Measurements from ENCODE around the gene C2CD4A.

Gene C2CD4A

DNA sequence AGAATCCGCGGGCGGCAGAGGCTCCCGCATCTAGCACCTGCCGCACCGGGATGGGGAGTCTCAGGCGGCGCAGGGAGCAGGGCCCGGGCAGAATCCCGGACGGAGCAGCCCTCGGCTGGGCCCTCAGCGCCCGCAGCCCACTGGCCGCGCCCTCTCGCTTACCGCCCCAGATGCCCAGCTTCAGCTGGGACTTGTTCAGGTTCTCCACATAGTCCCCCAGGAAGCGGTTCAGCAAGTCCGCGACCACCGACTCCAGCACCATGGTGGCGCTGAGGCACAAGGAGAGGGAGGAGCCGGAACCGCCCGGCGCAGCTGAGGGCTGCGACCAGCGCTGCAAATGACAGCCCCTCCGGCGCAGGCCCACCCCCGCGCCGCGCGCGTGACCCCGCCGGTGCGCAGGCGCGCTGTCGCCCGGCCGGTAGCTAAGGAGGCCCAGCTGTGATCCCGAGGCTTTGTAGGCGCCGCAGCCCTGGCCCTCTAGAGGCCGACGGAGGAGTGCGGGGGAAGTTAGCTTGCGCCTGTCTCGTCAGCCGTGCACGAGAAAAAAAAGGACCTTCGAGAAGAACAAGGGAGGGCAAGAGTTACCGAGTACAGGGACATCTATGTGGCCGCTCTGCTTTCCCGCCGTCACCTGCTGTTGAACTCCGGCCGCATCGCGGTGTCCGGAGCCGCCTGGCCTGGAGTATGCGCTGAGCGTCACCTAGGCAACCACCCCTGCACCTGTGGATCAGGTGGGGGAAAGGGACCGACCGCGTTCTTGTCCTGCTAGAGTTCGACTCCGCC lies 6.5 kb upstream of the C2CD4A start, which contains the start of gene VPS13C:
Gene VPS13C, minus strand, starts transcription at position 335 of the 783 bp plus-strand sequence. Its CDS starts 73 bp downstream, at position 262.
- peak; percentile 73 for DNase-seq

DNA sequence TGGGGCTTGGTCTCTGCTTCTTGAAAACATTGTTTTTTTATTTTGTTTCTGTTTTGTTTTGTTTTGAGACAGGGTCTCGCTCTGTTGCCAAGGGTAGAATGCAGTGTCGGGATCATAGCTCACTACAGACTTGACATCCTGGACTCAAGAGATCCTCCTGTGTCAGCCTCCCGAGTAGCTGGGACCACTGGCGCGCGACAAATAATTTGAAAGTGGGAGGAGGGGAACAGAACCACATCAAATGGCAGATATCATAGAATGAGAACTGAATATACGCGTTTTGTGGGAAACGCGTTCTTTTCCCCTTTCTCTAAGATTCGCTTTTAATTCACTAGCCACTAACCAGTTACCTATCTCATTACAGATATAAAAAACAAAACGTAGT lies 5.9 kb upstream of the C2CD4A start:
- DNase-seq, result no peak

DNA sequence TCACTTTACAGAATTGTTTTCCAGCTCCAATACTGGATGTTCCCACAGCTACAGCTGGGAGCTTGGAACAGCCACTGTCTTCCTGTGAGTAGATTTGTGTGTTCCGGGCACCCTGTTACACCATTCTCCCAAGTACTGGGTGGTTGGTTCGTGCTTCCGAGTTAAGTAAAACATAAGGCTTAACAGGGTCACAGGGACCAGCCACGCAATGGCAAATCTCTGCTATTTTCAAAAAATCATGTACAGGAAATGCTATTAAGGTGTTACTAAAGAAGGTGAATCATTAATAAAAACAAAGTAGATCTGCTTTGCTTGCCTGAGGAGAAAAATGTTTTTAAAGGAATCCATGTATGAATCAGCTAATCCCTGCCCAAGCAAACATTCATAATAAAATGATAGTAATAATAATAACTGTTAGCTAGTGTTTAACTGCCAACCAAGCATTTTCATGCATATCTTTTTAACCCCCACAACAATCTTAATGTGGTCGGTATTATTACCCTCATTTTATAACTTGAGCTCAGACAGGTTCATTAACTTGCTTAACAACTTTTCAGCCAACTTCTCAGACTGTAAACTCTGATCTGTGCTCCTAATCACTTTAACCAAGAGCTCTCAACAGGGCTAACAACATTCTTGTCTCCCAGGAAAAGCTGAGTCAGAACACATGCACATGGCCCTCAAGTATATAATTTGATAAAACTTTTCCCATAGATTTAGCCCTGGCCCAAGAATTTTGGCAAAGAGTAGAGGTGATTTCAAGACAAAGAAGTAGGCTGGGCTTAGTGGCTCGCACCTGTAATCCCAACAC lies 2.7 kb upstream of the C2CD4A start:
- DNase-seq, result no peak

DNA sequence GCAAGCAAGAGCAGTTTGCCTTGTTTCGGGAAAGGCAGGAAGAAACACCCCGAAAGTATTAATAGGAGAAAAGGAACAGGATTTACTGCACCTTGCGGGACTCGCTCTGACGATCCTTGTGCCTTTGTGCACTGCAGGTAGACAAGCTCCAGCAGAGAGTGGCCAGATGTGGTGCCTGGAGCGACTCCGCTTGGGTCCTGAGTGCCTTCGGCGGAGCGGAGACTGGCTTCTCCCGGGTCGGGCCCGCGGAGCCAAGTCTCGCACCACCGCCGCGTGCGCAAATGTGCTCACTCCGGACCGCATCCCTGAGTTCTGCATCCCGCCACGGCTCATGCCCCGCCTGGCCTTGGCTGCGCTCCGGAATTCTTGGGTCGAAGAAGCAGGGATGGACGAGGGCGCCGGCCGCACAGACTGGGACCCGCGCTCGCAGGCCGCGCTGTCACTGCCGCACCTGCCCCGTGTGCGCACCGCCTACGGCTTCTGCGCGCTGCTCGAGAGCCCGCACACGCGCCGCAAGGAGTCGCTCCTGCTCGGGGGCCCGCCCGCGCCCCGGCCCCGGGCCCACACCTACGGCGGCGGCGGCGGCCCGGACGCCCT lies 769 bp downstream of the C2CD4A start:
- DNase-seq, result no peak

DNA sequence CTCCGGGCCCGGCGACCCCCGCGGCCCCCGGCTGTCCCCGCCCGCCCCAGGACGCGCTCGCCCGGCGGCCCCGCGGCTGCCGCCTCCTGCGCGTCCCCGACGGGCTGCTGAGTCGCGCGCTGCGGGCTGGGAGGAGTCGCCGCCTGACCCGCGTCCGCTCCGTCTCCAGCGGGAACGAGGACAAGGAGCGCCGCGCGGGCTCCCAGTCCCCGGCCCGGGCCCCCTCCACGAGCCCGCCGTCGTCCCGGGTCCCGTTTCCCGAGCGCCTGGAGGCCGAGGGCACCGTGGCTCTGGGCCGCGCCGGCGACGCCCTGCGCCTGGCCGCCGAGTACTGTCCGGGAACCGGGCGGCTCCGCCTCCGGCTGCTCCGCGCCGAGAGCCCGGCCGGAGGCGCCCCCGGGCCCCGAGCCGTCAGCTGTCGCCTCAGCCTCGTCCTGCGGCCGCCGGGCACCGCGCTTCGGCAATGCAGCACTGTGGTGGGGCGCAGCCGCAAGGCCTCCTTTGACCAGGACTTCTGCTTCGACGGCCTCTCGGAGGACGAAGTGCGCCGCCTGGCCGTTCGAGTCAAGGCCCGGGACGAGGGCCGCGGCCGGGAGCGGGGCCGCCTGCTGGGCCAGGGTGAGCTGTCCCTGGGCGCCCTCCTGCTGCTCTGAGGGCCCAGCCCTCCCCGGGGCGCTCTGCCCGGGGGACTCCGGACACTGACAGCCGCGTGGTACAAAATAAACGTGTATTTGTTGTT lies 1.5 kb downstream of the C2CD4A start:
- DNase-seq, result no peak

DNA sequence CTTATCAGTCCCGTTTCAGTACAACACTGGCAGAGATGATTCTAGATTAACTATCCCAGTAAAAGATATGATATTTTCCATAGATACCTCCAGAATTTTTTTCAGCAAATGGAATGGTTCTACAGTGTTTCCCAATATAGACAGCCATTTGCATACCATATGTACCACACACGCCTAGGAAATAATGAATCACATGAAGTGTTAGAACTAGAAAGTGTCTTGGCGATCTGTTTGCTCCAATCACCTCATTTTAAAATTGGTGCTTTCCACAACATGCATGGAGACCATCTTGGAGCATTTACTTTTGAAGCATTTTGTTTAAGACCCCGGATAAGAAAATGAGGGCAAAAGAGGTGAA lies 2.0 kb downstream of the C2CD4A start:
- no peak for DNase-seq

DNA sequence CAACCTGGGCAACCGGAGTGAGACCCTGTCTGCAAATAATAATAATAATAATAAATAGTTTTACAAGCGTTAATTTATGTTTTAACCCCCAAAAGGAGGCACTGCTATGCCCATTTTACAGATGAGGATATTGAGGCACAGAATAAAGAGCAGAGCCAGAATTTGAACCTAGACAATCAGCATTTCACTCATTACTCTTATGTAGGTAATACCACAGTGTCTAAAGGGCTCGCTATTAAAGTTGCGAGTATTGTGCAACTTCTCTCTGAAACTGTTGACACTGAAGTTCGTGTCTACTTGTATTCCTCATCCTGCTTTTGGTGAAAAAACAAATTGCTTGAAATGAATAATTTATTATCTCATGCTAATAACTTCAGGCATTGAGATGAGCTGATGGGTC lies 2.8 kb downstream of the C2CD4A start:
- no peak for DNase-seq

DNA sequence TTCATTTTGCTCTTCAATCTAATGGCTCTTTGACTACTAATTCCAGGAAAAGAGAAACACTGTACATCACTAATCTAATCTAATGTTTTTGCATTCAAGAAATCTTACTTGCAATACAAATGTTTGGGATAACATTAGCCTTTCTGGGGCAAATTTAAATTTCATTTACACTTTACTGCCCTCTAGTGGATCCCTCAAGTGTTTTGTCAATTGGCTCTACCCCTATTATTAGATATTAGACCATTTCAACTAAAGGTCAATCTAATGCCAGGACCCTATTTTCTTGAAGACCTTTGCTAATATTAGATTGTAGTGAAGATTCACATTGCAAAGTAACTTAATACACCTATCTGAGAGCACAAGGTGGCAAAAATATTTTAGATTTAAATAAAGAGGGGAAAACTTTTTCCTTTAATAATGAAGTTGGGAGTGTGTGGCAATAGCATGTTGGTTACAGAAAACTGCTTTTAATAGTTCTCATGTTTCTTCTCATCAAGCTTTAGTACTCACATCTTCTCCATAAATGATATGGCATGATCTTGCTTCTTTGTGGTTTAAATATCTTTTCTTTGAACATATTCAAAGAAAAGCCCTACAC lies 5.0 kb downstream of the C2CD4A start:
- DNase-seq, result peak; percentile 6

DNA sequence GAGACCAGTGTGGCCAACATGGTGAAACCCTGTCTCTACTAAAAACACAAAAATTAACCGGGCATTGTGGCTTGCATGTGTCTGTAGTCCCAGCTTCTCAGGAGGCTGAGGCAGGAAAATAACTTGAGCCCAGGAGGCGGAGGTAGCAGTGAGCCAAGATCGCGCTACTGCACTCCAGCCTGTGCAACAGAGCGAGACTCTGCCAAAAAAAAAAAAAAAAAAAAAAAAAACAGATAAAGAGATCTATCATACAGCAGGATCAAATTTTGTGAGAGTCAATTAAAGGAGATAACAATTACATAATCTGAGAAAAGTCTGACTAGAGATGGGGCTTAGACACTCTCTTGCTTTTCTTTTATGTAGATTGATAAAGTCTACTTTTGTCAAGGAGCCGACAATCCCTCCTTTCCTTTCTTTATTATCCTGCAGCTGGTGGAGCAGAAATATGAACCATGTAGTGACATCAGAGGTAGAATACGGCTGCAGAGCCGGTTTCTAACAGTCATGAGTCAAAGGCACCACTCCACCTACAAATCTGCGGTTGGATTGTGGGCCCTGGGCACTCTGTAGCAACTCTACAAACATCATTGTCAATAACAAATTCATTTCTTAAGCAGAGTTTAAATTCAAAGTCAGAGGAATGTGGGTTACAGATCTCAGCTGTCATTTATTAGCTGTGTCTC lies 9.0 kb downstream of the C2CD4A start:
- no peak for DNase-seq

DNA sequence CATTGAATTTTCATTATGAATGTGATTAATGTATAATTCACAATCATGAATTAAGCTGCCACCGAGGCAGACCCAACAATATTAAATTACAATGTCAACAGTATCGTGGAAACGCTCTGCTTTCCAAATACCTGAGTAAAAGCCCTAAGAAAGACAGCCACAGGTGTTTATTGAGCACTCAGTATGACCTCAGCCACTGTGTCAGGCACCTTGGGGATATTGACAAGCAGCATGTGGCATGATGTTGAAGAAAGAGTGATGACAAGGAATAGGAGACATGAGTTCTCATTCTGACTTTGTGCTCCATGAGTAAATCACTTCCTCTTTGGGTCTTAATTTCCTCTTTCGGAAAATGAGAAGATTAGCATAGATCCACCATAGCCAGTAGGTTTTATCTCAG lies 12.8 kb downstream of the C2CD4A start:
- no peak for DNase-seq

DNA sequence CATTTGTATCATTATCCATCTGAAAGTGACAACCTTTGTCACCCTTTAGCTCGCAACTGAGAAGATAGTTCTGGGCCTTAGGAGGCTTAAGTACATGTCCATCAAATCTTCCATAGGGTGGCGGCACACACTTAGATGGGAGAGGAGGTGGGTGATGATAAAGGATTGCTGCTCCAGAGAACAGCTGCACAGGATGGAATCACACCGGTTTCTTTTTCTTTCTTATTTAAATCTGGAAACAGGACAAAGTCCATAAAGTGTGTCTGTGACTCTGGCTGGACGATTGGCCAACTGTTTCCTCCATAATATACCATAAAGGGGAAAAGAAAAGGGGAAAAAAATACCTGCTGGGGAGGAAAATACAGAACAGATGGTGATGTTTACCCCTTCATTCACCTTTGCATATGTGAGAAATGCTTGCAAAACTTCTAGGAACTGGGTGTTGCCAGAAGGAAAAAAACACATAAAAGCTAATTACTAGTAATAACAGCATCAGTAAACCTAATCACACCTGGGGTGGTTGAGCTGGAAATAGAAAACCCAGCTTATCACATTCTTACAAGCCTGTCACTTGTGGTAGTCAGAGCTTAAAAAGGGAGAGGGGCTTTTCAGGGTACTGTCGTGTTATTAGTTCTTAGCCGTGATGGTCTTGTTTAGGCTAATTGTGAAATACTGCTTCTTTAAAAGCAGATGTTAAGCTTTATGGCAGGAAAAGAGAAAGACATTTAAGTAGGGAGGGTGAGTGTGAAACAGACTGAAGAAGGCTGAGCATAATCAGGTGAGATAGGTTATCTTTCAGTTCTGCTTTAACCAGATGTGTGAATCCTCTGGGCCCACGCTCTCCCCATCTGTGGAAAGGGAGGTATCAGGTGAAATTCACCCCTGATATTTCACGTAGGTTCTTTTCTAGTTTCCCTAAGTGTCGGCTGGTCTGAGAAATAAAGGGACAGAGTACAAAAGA lies 16.7 kb downstream of the C2CD4A start:
- no peak for DNase-seq

DNA sequence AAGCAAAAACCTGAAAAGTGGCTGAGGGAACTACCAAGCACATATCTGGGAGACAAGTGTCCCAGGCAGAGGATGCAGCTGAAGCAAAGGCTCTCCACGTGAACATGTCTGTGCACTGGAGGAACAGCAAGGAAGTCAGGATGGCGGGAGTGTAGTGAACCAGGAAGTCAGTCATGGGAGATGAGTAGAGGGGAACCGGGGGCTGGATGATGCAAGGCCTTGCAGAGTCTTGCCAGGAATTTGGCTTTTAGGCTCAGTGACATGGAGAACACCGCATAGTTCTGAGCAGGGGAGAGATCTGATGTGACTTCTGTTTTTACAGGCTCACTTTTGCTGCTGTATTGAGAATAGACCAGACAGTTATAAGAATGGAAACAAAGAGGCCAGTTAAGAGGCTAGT lies 19.0 kb downstream of the C2CD4A start:
- DNase-seq, result no peak

DNA sequence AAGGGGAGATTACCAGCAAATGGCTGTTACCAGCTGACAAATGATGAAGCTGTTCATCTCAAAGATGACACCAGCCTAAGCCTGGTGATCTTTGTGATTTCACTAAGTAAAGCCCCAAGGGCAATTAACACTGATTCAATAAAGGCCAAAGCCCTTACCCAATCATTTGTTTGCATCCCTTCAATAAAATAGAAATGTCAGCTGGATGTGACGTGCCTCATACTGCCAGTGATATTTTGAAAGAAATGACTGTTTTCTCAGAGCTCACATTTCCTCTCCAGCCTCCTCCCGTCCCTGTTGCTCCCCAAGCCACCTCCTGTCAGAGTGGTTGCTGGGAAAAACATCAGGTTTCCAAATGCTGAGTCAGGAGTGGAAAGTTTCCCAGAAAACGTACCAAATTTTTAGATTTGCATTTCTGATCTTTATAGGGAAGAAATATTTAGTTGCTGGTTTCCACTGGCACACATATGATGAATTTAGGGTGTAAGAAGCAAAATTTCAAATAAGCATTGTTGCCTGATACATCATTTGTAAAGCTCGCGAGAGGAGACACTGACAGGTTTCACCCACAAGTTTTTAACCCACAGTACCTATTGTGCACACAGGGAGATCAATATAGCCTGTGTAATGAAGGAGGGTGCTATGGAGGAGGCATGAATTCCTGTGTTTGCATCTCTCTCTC lies 21.0 kb downstream of the C2CD4A start:
- no peak for DNase-seq

DNA sequence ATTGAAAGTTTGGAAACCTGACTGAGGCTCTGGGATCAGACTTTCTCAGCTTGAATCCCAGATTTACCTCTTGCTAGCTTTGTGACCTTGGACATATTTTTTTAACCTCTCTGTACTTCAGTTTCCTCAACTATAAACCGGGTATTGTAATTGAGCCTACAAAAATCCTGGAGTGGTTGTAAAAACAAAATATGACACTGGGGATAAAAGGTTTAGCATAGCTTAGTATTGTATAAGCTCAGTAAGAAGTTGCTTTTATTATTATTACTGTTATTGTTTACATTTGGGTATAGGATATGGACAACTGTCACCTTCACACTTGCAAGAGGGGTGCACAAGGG lies 21.5 kb downstream of the C2CD4A start:
- no peak for DNase-seq

DNA sequence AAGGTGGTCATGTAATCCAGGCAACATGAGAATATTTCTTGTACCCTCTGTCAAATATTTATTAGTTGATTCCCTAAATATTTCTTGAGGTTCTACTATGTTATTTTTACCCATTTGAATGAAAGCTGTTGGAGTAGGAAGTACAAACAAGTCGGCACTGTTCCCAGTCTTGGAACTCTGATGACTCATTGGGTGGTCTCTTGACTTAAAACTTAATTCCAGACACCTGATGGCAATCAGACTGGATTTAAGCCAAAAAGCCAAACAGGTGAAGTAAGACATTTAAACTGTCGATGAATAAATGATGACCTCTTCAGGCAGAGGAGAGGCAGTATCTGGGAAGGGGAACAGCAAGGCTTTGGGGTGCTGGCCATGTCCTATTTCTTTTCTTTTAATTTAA lies 22.8 kb downstream of the C2CD4A start:
- DNase-seq, result no peak

DNA sequence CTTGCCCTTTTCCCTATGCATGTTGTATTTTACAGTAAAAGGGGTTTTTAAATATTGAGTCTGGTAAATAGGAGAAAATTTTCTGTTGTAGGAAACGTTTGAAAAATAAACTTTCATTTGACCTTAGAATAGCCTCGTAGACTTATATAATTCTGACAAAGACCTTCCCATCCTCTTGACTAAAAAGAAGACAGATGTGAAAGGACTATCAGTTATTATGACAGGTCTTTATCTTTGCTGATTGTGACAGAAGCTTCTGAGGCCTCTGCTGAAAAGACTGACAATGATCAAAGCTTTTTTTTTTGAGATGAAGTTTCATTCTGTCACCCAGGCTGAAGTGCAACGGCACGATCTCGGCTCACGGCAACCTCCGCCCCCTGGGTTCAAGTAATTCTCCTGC lies 24.2 kb downstream of the C2CD4A start:
- no peak for DNase-seq

DNA sequence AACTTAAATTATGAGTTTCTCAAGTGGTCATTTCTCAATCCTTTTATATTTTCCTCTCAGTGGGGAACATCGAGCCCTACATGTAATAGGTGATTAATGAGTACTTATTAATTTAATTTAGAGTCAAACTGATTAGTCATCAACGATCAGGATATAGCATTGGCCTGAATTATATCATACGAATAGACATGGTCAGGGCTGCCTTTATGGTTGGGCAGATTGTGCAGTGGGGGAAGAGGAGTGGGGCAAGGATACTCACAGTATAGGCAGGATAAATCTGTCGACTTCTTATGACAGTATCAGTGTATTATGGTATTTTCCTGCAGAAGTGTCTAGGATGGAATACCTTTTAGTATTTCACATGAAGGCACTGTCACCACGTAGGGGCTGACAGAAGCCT lies 27.0 kb downstream of the C2CD4A start:
- DNase-seq, result no peak

DNA sequence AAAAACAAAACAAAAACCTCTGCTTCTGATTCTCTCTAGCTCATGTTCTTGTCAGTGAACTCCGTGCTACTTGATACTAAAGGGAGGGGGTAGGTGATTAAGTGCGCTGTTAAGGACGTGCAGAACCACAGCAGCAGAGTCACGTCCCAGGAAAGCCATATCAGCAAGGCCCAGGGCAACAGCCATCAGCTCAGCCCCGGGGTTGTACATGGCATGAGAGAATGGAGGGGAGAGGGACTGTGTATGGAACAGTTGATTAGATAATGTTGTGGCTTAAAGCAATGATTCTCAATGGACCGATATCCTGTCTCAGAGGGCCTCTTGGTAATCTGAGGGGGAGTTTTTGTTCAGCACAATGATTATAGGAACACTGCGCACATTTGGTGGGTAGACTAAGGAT lies 27.6 kb downstream of the C2CD4A start:
- no peak for DNase-seq

DNA sequence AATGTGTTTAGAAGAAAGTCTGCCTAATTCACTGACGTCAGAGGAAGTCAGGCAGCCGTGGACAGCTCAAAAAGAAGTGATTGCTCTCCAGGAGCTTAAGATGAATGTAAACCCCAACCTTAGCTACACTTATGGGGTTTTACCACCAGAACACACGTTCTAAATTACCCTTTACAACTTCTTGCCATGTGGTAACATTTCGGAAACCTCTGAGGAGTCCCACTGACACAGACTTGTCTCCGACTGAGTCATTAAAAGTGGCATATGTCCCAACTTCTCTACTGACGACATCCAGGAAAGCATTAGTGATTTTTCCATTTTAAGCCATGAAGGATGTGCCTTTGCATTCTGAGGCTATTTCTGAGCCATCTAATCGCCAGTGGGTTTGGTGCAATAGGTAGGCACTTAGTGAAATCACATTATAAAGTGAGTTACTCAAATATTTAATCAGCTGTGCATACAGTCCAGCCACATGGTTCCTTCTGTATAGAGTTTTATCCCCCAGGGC lies 32.4 kb downstream of the C2CD4A start:
- DNase-seq, result no peak

DNA sequence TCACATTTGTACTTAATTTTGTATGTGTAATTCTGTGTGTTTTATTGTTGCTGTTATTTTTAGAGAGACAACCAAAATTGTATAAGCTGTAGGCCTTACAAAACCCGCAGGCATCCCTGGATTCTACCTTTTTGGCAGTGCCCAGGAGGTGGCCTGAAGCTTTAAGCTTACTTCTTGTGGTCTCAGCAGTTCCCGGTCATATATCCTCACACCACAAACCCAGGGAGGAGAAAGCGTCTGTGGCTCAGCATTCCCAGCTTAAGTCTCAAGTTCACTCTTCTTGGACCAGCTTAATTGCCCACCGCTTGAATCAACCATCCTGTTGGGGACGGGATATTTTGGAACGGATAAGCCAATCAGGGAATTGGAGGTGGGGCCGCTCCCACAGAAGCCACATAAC lies 36.7 kb downstream of the C2CD4A start:
- no peak for DNase-seq

Measured in NCI-H1048 (cell line).